ENCODE measurements around the gene LPAR1.

LPAR1 gene

GRCh38 chr9:110978516-110978915 is 59.8 kb downstream of the LPAR1 start:
- Mint-ChIP-seq H3K36me3 (ENCODE audit: low read depth) (peaks cover 6% of the 10 kb centered on the region), H3K27ac (no peak overlapping the region), H3K4me1 (ENCODE audit: low read depth) (peaks cover 34% of the 10 kb centered on the region), H3K4me3 (no peak overlapping the region), H3K27me3 (peaks cover 12% of the 10 kb centered on the region), H3K9me3 (no peaks in the 10 kb centered on the region)
- intact Hi-C loops (cut with micrococcal nuclease) = no loop called here

GRCh38 chr9:110977259-110977709 is 61.0 kb downstream of the LPAR1 start:
- peaks cover 29% of the 10 kb centered on the region for H3K4me1 Mint-ChIP-seq (ENCODE audit: low read depth)
- H3K9me3 Mint-ChIP-seq = no peaks in the 10 kb centered on the region
- H3K27ac Mint-ChIP-seq = no peak overlapping the region
- intact Hi-C loops (cut with micrococcal nuclease) = no loop called here
- peaks cover 15% of the 10 kb centered on the region for H3K36me3 Mint-ChIP-seq (ENCODE audit: low read depth)
- peaks cover 20% of the 10 kb centered on the region for H3K27me3 Mint-ChIP-seq
- H3K4me3 Mint-ChIP-seq = no peak overlapping the region

- Mint-ChIP-seq H3K4me1 (ENCODE audit: low read depth) (peaks cover 29% of the 10 kb centered on the region), H3K36me3 (ENCODE audit: low read depth) (peaks cover 28% of the 10 kb centered on the region), H3K4me3 (no peak overlapping the region), H3K27ac (no peak overlapping the region), H3K27me3 (peaks cover 25% of the 10 kb centered on the region), H3K9me3 (no peaks in the 10 kb centered on the region)
- intact Hi-C loops (cut with micrococcal nuclease) = no loop called here
Measured at GRCh38 chr9:110975969-110976368, 62.3 kb downstream of the LPAR1 start.

GRCh38 chr9:110975278-110975677 is 63.0 kb downstream of the LPAR1 start:
- no peak overlapping the region for H3K27ac Mint-ChIP-seq
- H3K9me3 Mint-ChIP-seq = no peaks in the 10 kb centered on the region
- H3K4me1 Mint-ChIP-seq (ENCODE audit: low read depth) = peaks cover 29% of the 10 kb centered on the region
- H3K27me3 Mint-ChIP-seq = peaks cover 28% of the 10 kb centered on the region
- H3K36me3 Mint-ChIP-seq (ENCODE audit: low read depth) = peaks cover 35% of the 10 kb centered on the region
- H3K4me3 Mint-ChIP-seq = no peak overlapping the region
- intact Hi-C loops (cut with micrococcal nuclease) = no loop called here

GRCh38 chr9:110971705-110972104 is 66.6 kb downstream of the LPAR1 start:
- H3K36me3 Mint-ChIP-seq (ENCODE audit: low read depth) = peaks cover 55% of the 10 kb centered on the region
- no peak overlapping the region for H3K4me3 Mint-ChIP-seq
- H3K9me3 Mint-ChIP-seq = no peaks in the 10 kb centered on the region
- intact Hi-C loops (cut with micrococcal nuclease) = no loop called here
- peaks cover 37% of the 10 kb centered on the region for H3K27me3 Mint-ChIP-seq
- H3K4me1 Mint-ChIP-seq (ENCODE audit: low read depth) = peaks cover 14% of the 10 kb centered on the region
- H3K27ac Mint-ChIP-seq = no peak overlapping the region

GRCh38 chr9:110971234-110971633 is 67.0 kb downstream of the LPAR1 start:
- Mint-ChIP-seq H3K27ac (no peak overlapping the region), H3K9me3 (no peaks in the 10 kb centered on the region), H3K4me3 (no peak overlapping the region), H3K4me1 (ENCODE audit: low read depth) (peaks cover 9% of the 10 kb centered on the region), H3K36me3 (ENCODE audit: low read depth) (peaks cover 58% of the 10 kb centered on the region), H3K27me3 (peaks cover 34% of the 10 kb centered on the region)
- intact Hi-C loops (cut with micrococcal nuclease) = no loop called here

- H3K9me3 Mint-ChIP-seq = no peaks in the 10 kb centered on the region
- H3K36me3 Mint-ChIP-seq (ENCODE audit: low read depth) = peaks cover 71% of the 10 kb centered on the region
- peaks cover 46% of the 10 kb centered on the region for H3K27me3 Mint-ChIP-seq
- no peak overlapping the region for H3K27ac Mint-ChIP-seq
- no peak overlapping the region for H3K4me3 Mint-ChIP-seq
- intact Hi-C loops (cut with micrococcal nuclease) = no loop called here
- no peaks in the 10 kb centered on the region for H3K4me1 Mint-ChIP-seq (ENCODE audit: low read depth)
Measured at GRCh38 chr9:110969971-110970386, 68.3 kb downstream of the LPAR1 start.

GRCh38 chr9:110968096-110968495 is 70.2 kb downstream of the LPAR1 start:
- intact Hi-C loops (cut with micrococcal nuclease) = no loop called here
- Mint-ChIP-seq H3K36me3 (ENCODE audit: low read depth) (peaks cover 74% of the 10 kb centered on the region), H3K27ac (no peak overlapping the region), H3K9me3 (no peaks in the 10 kb centered on the region), H3K27me3 (peaks cover 46% of the 10 kb centered on the region), H3K4me1 (ENCODE audit: low read depth) (no peaks in the 10 kb centered on the region), H3K4me3 (no peak overlapping the region)

- intact Hi-C loops (cut with micrococcal nuclease) = no loop called here
- H3K4me1 Mint-ChIP-seq (ENCODE audit: low read depth) = no peaks in the 10 kb centered on the region
Measured at GRCh38 chr9:110967196-110967595, 71.1 kb downstream of the LPAR1 start.

GRCh38 chr9:110960288-110960687 is 78.0 kb downstream of the LPAR1 start:
- peaks cover 74% of the 10 kb centered on the region for H3K27me3 Mint-ChIP-seq

More at GRCh38 chr9:110967196-110967595, 71.1 kb downstream of the LPAR1 start:
- no peak overlapping the region for H3K4me3 Mint-ChIP-seq
- H3K27ac Mint-ChIP-seq = no peak overlapping the region
- H3K27me3 Mint-ChIP-seq = peaks cover 45% of the 10 kb centered on the region
- peaks cover 74% of the 10 kb centered on the region for H3K36me3 Mint-ChIP-seq (ENCODE audit: low read depth)
- H3K9me3 Mint-ChIP-seq = no peaks in the 10 kb centered on the region

GRCh38 chr9:110958847-110959246 is 79.4 kb downstream of the LPAR1 start:
- no peak overlapping the region for H3K4me3 Mint-ChIP-seq
- peaks cover 19% of the 10 kb centered on the region for H3K9me3 Mint-ChIP-seq
- intact Hi-C loops (cut with micrococcal nuclease) = loop anchor here (10.0 kb wide), 1 partner anchor 84 kb away; no protein-coding TSS in a partner anchor
- H3K27ac Mint-ChIP-seq = no peak overlapping the region
- peaks cover 83% of the 10 kb centered on the region for H3K27me3 Mint-ChIP-seq
- peaks cover 22% of the 10 kb centered on the region for H3K4me1 Mint-ChIP-seq (ENCODE audit: low read depth)
- peaks cover 51% of the 10 kb centered on the region for H3K36me3 Mint-ChIP-seq (ENCODE audit: low read depth)

More at GRCh38 chr9:110960288-110960687, 78.0 kb downstream of the LPAR1 start:
- intact Hi-C loops (cut with micrococcal nuclease) = no loop called here
- peaks cover 8% of the 10 kb centered on the region for H3K4me1 Mint-ChIP-seq (ENCODE audit: low read depth)
- peaks cover 12% of the 10 kb centered on the region for H3K9me3 Mint-ChIP-seq
- H3K36me3 Mint-ChIP-seq (ENCODE audit: low read depth) = peaks cover 50% of the 10 kb centered on the region
- no peak overlapping the region for H3K4me3 Mint-ChIP-seq
- no peak overlapping the region for H3K27ac Mint-ChIP-seq

GRCh38 chr9:110954822-110955291 is 83.4 kb downstream of the LPAR1 start:
- H3K4me1 Mint-ChIP-seq (ENCODE audit: low read depth) = peaks cover 43% of the 10 kb centered on the region
- H3K27ac Mint-ChIP-seq = no peak overlapping the region
- intact Hi-C loops (cut with micrococcal nuclease) = loop anchor here (10.0 kb wide), 1 partner anchor 80 kb away; no protein-coding TSS in a partner anchor
- H3K9me3 Mint-ChIP-seq = peaks cover 23% of the 10 kb centered on the region
- peaks cover 45% of the 10 kb centered on the region for H3K36me3 Mint-ChIP-seq (ENCODE audit: low read depth)
- H3K27me3 Mint-ChIP-seq = peaks cover 86% of the 10 kb centered on the region
- H3K4me3 Mint-ChIP-seq = no peak overlapping the region

- Mint-ChIP-seq H3K4me1 (ENCODE audit: low read depth) (peaks cover 38% of the 10 kb centered on the region), H3K4me3 (no peak overlapping the region), H3K27ac (no peak overlapping the region), H3K36me3 (ENCODE audit: low read depth) (peaks cover 22% of the 10 kb centered on the region), H3K9me3 (peaks cover 12% of the 10 kb centered on the region), H3K27me3 (peaks cover 77% of the 10 kb centered on the region)
- intact Hi-C loops (cut with micrococcal nuclease) = loop anchor here (10.0 kb wide), 1 partner anchor 78 kb away; no protein-coding TSS in a partner anchor
Measured at GRCh38 chr9:110952540-110952859, 85.8 kb downstream of the LPAR1 start.

GRCh38 chr9:110951805-110952539 is 86.3 kb downstream of the LPAR1 start:
- Mint-ChIP-seq H3K27ac (no peak overlapping the region), H3K36me3 (ENCODE audit: low read depth) (peaks cover 25% of the 10 kb centered on the region), H3K4me1 (ENCODE audit: low read depth) (peaks cover 38% of the 10 kb centered on the region), H3K4me3 (no peak overlapping the region), H3K27me3 (peaks cover 79% of the 10 kb centered on the region), H3K9me3 (peaks cover 11% of the 10 kb centered on the region)
- intact Hi-C loops (cut with micrococcal nuclease) = loop anchor here (10.0 kb wide), 1 partner anchor 77 kb away; no protein-coding TSS in a partner anchor

Measured in dendritic cell treated with granulocyte-macrophage colony-stimulating factor and Interleukin-4, amounts not matched to agents 40 ng/mL and 50 ng/mL, for 4 days (primary cell).